Motor neuron (in vitro differentiated cells): ENCODE measurements around the gene ACTRT3. TPM values are rescaled to one million over a fixed set of nuclear protein-coding genes. Genes with fewer than 3 reads are reported as not detected.

Source experiments
- ATAC-seq, 8 experiments: fragments of 200-7000 bp; cut with Tn5 transposase; replicated peaks in 6 of 8; 2 replicates each; pipeline ENCODE4 v1.8.0; 2021; ENCODE audit warnings: mild to moderate bottlenecking in 8 of 8, moderate library complexity in 8 of 8
- H3K27ac ChIP-seq, 2 donors: fragments of 250-450 bp; sonication (Bioruptor Pico); 2 replicates each; pipeline ENCODE4 v1.9.0; 2021; ENCODE audit warnings: antibody characterized with exemption in 2 of 2, mild to moderate bottlenecking in 2 of 2, moderate library complexity in 1 of 2
- H3K4me1 ChIP-seq, 2 donors: fragments of 250-450 bp; sonication (Bioruptor Pico); replicated peaks in 1 of 2; 2 replicates each; pipeline ENCODE4 v1.6.1; 2021; ENCODE audit warnings: antibody characterized with exemption in 2 of 2, mild to moderate bottlenecking in 2 of 2, moderate library complexity in 1 of 2
- H3K4me3 ChIP-seq, 5 donors: fragments of 250-450 bp; sonication (Bioruptor Pico); 2 replicates each; pipeline ENCODE4 v1.9.0; 2021; ENCODE audit warnings: antibody characterized with exemption in 5 of 5, mild to moderate bottlenecking in 5 of 5, moderate library complexity in 4 of 5
- WGBS, 10 experiments: fragments of 450-650 bp; shearing (Covaris generic); methylation state at CpG; one replicate each; pipeline ENCODE4 v1.0.0; 2022; 5-methylcytosine and 5-hydroxymethylcytosine counted together
- in situ Hi-C, 9 experiments: fragments of 400-800 bp; cut with MboI; loops; one replicate each; pipeline ENCODE4 v1.15.0; 2021; ENCODE audit warnings: low sequenced_read_pairs in 9 of 9, low pct_unique_long_range_greater_than_20kb in 2 of 9; ENCODE audit not compliant: unreplicated experiment in 9 of 9
- total RNA-seq, 8 experiments: library from RNA; unstranded; fragments of 300-600 nt; gene quantifications; 2 replicates each; pipeline versions ENCODE4 v1.2.3 to v1.2.4, GENCODE V29; 2022

ACTRT3 gene
- total RNA-seq, 8 experiments from 2014 or later, result 0.05 to 2.2 (median 0.69) TPM; not detected in 2

DNA sequence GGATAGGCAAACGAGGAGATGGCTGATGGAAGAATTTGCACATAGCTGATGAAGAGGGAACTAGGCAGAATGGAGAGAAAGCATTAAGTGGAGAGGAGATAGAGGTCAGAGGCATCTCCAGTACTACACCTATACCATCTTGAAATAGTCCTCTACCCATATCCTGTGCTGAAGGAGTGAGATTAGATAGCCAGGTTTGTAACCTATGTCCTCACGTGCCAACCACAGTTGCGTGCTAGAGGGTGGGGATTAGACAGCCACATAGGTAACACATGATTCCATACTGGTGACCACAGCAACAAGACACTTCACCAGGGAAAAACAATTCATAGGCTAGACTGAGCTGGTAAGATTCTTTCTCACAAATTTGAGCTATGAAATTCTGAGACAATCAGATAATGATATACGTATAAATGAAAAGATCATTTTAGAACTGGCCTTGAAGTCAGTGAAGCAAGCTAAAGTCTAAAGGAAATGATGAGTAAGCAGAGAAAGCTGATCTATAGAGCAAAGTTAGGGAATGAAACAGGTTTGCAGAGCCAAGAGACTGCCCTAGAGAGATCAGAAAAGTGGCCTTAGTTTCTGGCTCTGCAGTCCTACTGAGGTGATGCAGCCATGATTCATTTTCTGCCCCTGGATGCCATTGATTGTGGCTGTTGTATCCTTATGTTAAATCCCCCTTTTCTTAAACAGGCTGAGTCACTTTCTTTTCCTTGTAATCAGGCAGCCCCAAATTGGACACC lies 21.5 kb upstream of the ACTRT3 start:
- ATAC-seq, result peak in 1 of 8 experiments; percentile 31
- 50 to 100% (median 94%) methylated on average over 1 to 4 of the region's 4 CpGs; no CpG with 5 or more reads in 3 of the 10 experiments for WGBS, 10 experiments
- H3K27ac ChIP-seq, result no peak overlapping the region
- no peaks in the 10 kb centered on the region for H3K4me1 ChIP-seq
- in situ Hi-C loops, result loop anchor here in 1 of 9 experiments (25.0 kb wide), 1 partner anchor 171 kb away; the partner anchor contains the start of gene SEC62
- no peak overlapping the region for H3K4me3 ChIP-seq

DNA sequence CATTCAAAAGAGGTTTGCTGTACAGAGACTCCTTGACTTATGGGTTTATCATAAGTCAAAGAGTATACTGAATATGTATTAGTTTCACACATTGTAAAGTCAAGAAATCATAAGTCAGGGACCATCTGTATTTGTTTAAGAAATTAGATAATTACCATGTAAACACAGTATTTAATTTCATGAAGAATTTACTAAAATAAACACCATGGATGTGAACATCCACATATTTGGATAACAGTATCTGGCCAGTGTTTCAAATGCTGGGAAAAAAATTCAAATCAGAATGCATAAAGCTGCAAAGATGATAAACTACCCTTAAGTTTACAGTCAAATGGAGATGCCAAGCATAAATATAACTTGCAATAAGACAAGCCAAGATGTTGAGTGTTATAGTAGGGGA lies 20.9 kb upstream of the ACTRT3 start:
- in situ Hi-C loops, result loop anchor here in 1 of 9 experiments (25.0 kb wide), 1 partner anchor 172 kb away; the partner anchor contains the start of gene SEC62
- peak in 1 of 8 experiments; percentile 86 for ATAC-seq

DNA sequence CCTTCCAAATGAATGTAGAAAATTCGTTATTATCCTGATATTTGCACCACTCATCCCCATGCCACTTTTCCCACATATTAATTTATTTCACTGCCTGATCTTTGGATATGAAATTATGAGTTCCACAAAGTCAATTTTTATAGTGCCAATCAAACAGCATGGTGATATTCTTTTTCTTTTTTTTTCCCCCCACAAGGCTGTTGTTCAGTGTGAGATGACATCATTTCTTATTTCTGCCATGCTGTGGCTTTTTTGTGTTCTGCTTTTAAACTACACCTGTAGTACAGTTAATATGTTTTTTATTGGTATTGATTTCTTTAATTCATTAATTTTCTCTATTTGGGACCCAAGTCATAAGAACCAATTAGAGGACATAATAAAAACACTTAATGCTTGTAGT lies 18.4 kb upstream of the ACTRT3 start:
- H3K4me1 ChIP-seq, result no peaks in the 10 kb centered on the region
- no peak overlapping the region for H3K4me3 ChIP-seq
- ATAC-seq, result no peak
- 70 to 100% (median 89%) methylated on average over 1 of the region's 1 CpG; no CpG with 5 or more reads in 2 of the 10 experiments for WGBS, 10 experiments
- H3K27ac ChIP-seq, result no peak overlapping the region
- in situ Hi-C loops, result loop anchor here in 1 of 9 experiments (25.0 kb wide), 1 partner anchor 175 kb away; the partner anchor contains the start of gene SEC62

More for the DNA sequence above, 20.9 kb upstream of the ACTRT3 start:
- Histone ChIP-seq H3K4me3 (no peak overlapping the region), H3K27ac (no peak overlapping the region), H3K4me1 (no peaks in the 10 kb centered on the region)

- H3K4me1 ChIP-seq, result no peaks in the 10 kb centered on the region
- WGBS, 10 experiments, result 94 to 100% (median 99%) methylated on average over 1 to 4 of the region's 4 CpGs
- no peak for ATAC-seq
- H3K27ac ChIP-seq, result no peak overlapping the region
- no peak overlapping the region for H3K4me3 ChIP-seq
- in situ Hi-C loops, result loop anchor here in 1 of 9 experiments (25.0 kb wide), 1 partner anchor 175 kb away; the partner anchor contains the start of gene SEC62
Measured at GRCh38 chr3:169787120-169787519, 17.8 kb upstream of the ACTRT3 start.

GRCh38 chr3:169781209-169781855 lies 12.0 kb upstream of the ACTRT3 start:
- no peak for ATAC-seq
- no peaks in the 10 kb centered on the region for H3K4me1 ChIP-seq
- in situ Hi-C loops, result loop anchor here in 1 of 9 experiments (25.0 kb wide), 1 partner anchor 181 kb away; the partner anchor contains the start of gene SEC62
- no peak overlapping the region for H3K27ac ChIP-seq
- no peak overlapping the region for H3K4me3 ChIP-seq
- 82 to 100% (median 90%) methylated on average over 2 to 4 of the region's 4 CpGs for WGBS, 10 experiments

GRCh38 chr3:169780742-169781141 lies 11.4 kb upstream of the ACTRT3 start:
- 63 to 100% (median 80%) methylated on average over 1 to 2 of the region's 2 CpGs for WGBS, 10 experiments
- Histone ChIP-seq H3K27ac (no peak overlapping the region), H3K4me1 (peaks cover 0 to 5% of the 10 kb centered on the region in 2 donors), H3K4me3 (no peak overlapping the region)
- ATAC-seq, result no peak
- in situ Hi-C loops, result loop anchor here in 1 of 9 experiments (25.0 kb wide), 1 partner anchor 182 kb away; the partner anchor contains the start of gene SEC62

DNA sequence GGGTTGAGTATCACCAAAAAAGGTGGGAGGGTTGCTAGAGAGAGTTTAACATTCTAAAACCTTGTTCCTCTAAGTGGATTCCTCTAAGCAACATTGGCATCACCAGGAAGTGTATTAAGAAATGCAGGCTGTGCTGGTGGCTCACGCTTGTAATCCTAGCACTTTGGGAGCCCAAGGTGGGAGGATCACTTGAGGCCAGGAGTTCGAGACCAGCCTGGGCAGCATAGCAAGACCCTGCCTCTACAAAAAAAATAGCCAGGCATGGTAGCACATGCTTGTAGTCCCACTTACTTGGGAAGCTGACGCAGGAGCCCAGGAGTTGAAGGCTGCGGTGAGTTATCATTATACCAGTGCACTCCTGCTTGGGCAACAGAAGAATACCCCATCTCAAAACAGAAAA lies 8.5 kb upstream of the ACTRT3 start:
- WGBS, 10 experiments, result 50 to 100% (median 82%) methylated on average over 1 to 3 of the region's 4 CpGs; no CpG with 5 or more reads in 2 of the 10 experiments
- no peak for ATAC-seq

GRCh38 chr3:169774186-169774585 lies 4.8 kb upstream of the ACTRT3 start:
- Histone ChIP-seq H3K4me1 (peaks cover 0 to 21% of the 10 kb centered on the region in 2 donors), H3K4me3 (peak overlapping the region; percentile 61 to 100 (median 97)), H3K27ac (peak overlapping the region in 1 of 2 donors; percentile 92)
- no peak for ATAC-seq
- in situ Hi-C loops, result loop anchor here in 1 of 9 experiments (25.0 kb wide), 1 partner anchor 637 kb away; no protein-coding TSS in a partner anchor
- 23 to 100% (median 30%) methylated on average over 1 to 5 of the region's 5 CpGs; no CpG with 5 or more reads in 1 of the 10 experiments for WGBS, 10 experiments

More for the DNA sequence above, 8.5 kb upstream of the ACTRT3 start:
- H3K4me3 ChIP-seq, result no peak overlapping the region
- H3K27ac ChIP-seq, result no peak overlapping the region
- H3K4me1 ChIP-seq, result peaks cover 0 to 21% of the 10 kb centered on the region in 2 donors
- in situ Hi-C loops, result loop anchor here in 1 of 9 experiments (25.0 kb wide), 1 partner anchor 184 kb away; the partner anchor contains the start of gene SEC62

GRCh38 chr3:169772897-169773816 lies 3.8 kb upstream of the ACTRT3 start, which contains the start of gene MYNN:
Gene MYNN, plus strand, starts transcription at chr3:169773396. Its CDS starts 900 bp downstream, at chr3:169774296.
- 0 to 20% (median 0%) methylated on average over 1 to 22 of the region's 61 CpGs; no CpG with 5 or more reads in 3 of the 10 experiments for WGBS, 10 experiments
- Histone ChIP-seq H3K4me1 (peaks cover 0 to 21% of the 10 kb centered on the region in 2 donors), H3K4me3 (peak within 1 kb of the TSS; percentile 61 to 100 (median 97)), H3K27ac (peak within 1 kb of the TSS; percentile 92 to 98)
- ATAC-seq, result peak; percentile 81 to 95 (median 92)
- in situ Hi-C loops, result loop anchor here in 1 of 9 experiments (25.0 kb wide), 1 partner anchor 636 kb away; no protein-coding TSS in a partner anchor

DNA sequence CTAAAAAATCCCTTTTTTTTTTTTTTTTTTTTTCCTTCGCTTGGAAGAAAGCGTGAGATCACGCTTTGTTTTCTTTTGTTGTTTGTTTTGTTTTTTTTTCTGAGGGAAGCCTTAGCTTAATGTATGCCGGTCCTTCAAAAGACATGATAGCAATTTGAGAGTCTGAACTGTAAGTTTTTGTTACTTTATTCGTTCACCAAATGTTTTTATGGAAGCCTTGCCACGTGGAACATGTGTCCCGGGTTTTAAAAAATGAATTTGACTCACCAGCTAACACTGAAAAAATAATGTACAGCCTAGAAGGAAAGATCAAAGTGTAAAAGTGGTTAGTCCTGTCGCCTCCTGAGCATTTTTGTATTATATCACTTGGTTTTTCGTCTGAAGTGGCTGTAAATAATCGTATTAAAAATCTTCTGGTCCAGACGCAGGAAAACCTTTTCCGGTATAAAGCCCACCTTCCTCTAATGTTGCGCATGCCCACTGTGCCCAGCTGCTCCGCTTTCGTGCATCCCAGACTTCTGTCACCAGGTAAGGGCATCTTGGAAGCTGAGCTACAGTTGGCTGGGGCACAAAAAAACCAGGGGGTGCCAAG lies 3.0 kb upstream of the ACTRT3 start:
- peak overlapping the region; percentile 61 to 100 (median 97) for H3K4me3 ChIP-seq
- in situ Hi-C loops, result loop anchor here in 1 of 9 experiments (25.0 kb wide), 1 partner anchor 635 kb away; no protein-coding TSS in a partner anchor
- peak overlapping the region; percentile 92 to 98 for H3K27ac ChIP-seq
- peaks cover 0 to 21% of the 10 kb centered on the region in 2 donors for H3K4me1 ChIP-seq
- ATAC-seq, result peak; percentile 10 to 66 (median 52)
- WGBS, 10 experiments, result 0 to 2% (median 0%) methylated on average over 7 to 15 of the region's 15 CpGs

DNA sequence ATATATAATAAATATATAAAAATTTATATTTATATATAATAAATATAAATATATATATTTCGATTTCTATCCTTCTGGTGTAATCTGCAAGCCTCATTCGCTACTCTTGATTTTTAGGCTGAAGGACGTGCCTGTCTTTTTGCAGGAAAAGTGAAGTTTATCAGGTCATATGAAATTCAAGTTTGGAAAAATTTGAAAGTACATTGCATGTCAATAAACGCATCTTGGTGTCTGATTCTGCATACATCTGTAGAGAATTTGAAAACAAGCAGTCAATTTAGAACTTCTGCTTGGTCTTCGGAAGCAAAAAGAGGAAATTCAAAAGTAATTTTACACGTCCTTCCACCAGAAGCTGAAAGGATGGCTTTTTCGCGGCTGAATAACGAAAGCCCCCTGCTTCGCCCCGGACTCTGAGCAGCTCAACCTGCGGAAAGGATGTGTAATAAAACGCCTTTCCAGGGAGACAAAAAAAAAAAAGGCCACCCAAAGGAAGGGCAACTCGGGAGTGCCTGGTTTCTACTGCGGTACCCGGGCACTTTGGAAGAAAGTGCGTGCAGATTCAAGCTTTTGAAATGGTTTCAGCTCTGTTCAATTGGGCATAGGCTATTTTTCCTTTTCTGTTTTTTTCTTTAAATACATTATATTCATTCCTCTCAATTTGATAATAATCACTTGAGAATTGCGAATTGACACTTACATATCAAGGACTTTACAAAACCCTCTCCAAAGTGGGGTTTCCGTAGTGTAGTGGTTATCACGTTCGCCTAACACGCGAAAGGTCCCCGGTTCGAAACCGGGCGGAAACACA lies 2.3 kb upstream of the ACTRT3 start:
- Histone ChIP-seq H3K4me3 (peak overlapping the region; percentile 61 to 100 (median 97)), H3K27ac (peak overlapping the region; percentile 92 to 98), H3K4me1 (peaks cover 0 to 21% of the 10 kb centered on the region in 2 donors)
- 0 to 4% (median 0%) methylated on average over 4 to 27 of the region's 27 CpGs for WGBS, 10 experiments
- peak; percentile 3 to 33 (median 16) for ATAC-seq
- in situ Hi-C loops, result loop anchor here in 1 of 9 experiments (25.0 kb wide), 1 partner anchor 634 kb away; no protein-coding TSS in a partner anchor
